A673 (cell line): ENCODE measurements around the gene KNDC1.

ENCODE experiments used
- EZH2 ChIP-seq: fragments of 200-600 bp; sonication (generic); IDR thresholded peaks from 2 replicates; pipeline ENCODE4 v1.6.1; 2017; ENCODE audit warnings: borderline replicate concordance, low read depth, mild to moderate bottlenecking, mixed read lengths, antibody characterized with exemption, low read length; ENCODE audit not compliant: poor library complexity, severe bottlenecking
- TF ChIP-seq, protein P1 (sequence below): fragments of 300-800, 200-600 bp; sonication (generic); conservative IDR thresholded peaks from 2 replicates; pipeline ENCODE4 v1.5.1; 2017; ENCODE audit warnings: low read depth, mild to moderate bottlenecking, antibody characterized with exemption, low read length, moderate library complexity, mixed read lengths

DNA sequence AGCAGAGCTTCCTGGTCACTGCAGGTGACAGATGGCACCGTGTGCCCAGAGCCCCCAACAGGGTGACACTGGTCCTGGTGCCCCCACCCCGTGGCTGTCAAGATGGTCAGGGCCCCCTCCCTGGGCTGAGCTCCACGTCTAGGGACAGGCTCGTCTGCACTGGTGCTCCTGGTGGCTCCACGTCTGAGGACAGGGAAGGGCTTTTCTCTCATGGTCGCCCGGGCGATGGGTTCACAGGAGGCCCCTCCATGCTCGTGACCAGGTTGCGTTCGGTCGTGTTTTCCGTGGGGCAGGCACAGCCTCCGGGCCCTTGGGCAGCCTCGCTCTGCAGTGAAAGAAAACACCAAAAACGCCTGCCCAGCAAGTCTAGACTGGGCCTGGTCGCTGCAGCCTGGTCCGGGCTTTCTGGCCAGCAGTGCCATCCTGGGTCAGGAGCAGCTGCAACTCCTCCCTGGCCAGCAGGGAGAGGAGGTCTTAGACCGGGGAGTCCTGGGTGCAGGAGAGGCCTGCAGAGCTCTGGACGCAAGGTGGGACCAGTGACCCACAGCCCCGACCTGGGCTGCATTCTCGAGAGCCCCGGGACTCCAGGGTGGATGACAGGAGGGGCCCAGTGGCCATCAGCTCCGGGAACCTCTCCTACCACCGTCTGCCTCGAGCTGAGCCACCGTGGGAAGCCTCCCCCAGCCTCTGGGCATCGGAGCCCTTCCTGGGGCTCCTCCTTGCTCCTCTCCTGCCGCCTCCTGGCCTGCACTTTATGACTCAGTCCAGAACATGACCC is 42.1 kb downstream of the KNDC1 start:
- TF ChIP-seq, protein P1, sequence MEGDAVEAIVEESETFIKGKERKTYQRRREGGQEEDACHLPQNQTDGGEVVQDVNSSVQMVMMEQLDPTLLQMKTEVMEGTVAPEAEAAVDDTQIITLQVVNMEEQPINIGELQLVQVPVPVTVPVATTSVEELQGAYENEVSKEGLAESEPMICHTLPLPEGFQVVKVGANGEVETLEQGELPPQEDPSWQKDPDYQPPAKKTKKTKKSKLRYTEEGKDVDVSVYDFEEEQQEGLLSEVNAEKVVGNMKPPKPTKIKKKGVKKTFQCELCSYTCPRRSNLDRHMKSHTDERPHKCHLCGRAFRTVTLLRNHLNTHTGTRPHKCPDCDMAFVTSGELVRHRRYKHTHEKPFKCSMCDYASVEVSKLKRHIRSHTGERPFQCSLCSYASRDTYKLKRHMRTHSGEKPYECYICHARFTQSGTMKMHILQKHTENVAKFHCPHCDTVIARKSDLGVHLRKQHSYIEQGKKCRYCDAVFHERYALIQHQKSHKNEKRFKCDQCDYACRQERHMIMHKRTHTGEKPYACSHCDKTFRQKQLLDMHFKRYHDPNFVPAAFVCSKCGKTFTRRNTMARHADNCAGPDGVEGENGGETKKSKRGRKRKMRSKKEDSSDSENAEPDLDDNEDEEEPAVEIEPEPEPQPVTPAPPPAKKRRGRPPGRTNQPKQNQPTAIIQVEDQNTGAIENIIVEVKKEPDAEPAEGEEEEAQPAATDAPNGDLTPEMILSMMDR = no peak
- no peak for TF ChIP-seq EZH2
